Measurements from ENCODE around the gene APAF1. TPM values are rescaled to one million over a fixed set of nuclear protein-coding genes. Genes with fewer than 3 reads are reported as not detected.

Gene APAF1
- 19.7 and 25.3 TPM in 2 replicates for total RNA-seq

DNA sequence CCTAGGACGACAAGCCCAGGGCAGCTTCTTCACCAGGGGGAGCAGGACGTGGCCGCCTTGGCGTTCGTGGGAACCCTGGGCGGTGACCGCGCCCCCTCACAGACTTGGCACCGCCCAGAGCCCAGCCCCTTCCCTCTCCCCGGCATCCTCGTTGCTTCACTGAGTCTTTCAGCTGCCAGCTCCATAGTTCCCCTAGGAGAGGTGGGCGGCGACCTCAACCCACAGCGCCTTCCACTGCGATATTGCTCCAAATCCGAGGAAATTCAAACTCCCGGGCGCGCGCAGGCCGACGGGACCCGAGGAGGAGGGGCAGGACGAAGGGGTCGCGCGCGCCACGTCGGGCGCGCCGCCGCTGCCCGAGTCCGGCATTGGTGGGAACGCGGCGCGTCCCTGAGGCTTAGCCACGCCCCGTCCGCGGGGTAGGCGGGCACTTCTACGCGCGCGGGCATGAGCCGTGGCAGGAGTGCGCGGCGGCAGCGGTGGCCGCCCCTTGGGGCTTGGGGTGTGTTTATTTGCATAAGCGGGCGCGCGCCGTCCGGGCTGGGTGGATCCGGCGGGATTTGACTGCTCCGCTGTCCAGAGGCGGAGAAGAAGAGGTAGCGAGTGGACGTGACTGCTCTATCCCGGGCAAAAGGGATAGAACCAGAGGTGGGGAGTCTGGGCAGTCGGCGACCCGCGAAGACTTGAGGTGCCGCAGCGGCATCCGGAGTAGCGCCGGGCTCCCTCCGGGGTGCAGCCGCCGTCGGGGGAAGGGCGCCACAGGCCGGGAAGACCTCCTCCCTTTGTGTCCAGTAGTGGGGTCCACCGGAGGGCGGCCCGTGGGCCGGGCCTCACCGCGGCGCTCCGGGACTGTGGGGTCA lies at the start of gene APAF1, which contains the start of gene IKBIP:
TSS of gene APAF1 (plus strand) at position 579 of the 860 bp plus-strand sequence. CDS start 3,070 bp downstream, outside the sequence.
TSS of gene IKBIP (minus strand) at position 77 of the 860 bp plus-strand sequence. CDS start 87 bp downstream, outside the sequence.

Other genes with a start within 250 kb of the APAF1 start
- 25.3 and 40.7 TPM in 2 replicates for gene TMPO, start 129.7 kb upstream of the APAF1 start, total RNA-seq
- gene SLC25A3, start 51.6 kb upstream of the APAF1 start, total RNA-seq = 490 and 551 TPM in 2 replicates
- 69.8 and 69.9 TPM in 2 replicates for gene IKBIP, start 502 bp upstream of the APAF1 start, total RNA-seq

Measured in smooth muscle cell of the pulmonary artery (primary cell).